ENCODE measurements around the gene ZNF711.

DNA sequence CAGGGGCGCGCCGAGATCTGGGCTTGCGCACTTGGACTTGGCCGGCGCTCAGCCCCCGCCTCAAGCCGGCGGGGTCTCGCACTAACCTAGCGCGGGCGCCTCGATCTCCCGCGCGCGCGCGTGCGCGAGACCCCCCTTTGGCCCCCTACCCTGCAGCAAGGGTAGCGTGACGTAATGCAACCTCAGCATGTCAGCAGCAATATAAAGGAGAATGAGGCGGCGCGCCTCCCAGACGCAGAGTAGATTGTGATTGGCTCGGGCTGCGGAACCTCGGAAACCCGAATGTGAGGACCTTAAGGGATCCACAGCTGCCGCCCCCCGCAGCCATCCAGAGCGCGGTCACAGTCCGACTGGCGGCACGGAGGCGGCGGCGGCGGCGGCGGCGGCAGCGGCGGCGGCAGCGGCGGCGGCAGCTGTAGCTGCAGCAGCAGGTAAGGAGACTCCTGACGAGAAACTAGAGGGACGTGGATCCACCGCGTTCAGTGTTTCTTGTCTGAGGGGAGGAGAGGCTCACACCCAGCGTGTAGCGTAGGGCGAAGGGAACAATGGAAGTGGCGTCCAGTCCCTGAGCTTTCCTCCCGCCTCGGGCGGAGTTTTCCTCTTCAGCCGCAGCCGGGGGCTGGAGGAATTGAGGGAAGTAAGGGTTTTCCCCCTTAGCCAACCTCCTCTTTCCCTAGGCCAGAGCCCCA is at the start of gene ZNF711, which contains the start of gene SATL1:
- TF ChIP-seq SP1 (IDR thresholded peaks at IDR 0.05) (no peak), SUZ12 (IDR thresholded peaks at IDR 0.05) (no peak), ARNT (IDR thresholded peaks at IDR 0.05) (no peak), FOXM1 (IDR thresholded peaks at IDR 0.05; ENCODE audit: borderline replicate concordance) (no peak), HDGF (IDR thresholded peaks at IDR 0.05; ENCODE audit: borderline replicate concordance) (no peak), BHLHE40 (IDR thresholded peaks at IDR 0.05; ENCODE audit: borderline replicate concordance) (no peak), NFRKB (IDR thresholded peaks at IDR 0.05) (no peak)
